GM12878 (cell line): ENCODE measurements around the gene C10orf67. TPM values are rescaled to one million over a fixed set of nuclear protein-coding genes. Genes with fewer than 3 reads are reported as not detected.
"Not testable (repeated sequence)": the region's sequence is repeated elsewhere in the genome, so short reads cannot be mapped to it uniquely, and the experiment has no call there.

Experiments
- ATAC-seq: fragments of 200-7000 bp; cut with Tn5 transposase; 3 replicates; pipeline ENCODE4 v1.9.1; 2020; ENCODE audit warnings: mild to moderate bottlenecking, moderate library complexity
- BruUV-seq: library from RNA; stranded (reverse); fragments of 400-500 nt; replicated peaks from 2 replicates; lab custom pipeline; 2021; lab: Mats Ljungman, UMichigan
- CTCF ChIA-PET: fragments of 300-600 bp; sonication (Branson Sonifier 250); formaldehyde crosslinking; extraction: SDS; loops from one replicate; lab custom pipeline; 2021; ENCODE audit warnings: inconsistent platforms; lab: Yijun Ruan, JAX
- POLR2A ChIA-PET: fragments of 350-600 bp; formaldehyde crosslinking; extraction: SDS; loops from one replicate; lab custom pipeline; 2021; ENCODE audit warnings: inconsistent platforms; lab: Charles Lee
- RAD21 ChIA-PET: fragments of 300-600 bp; sonication (Branson Sonifier 250); formaldehyde crosslinking; loops from one replicate; lab custom pipeline; 2023; ENCODE audit warnings: antibody characterized with exemption; ENCODE audit not compliant: unreplicated experiment; lab: Charles Lee
- SMC1A ChIA-PET: fragments of 300-600 bp; sonication (Branson Sonifier 250); formaldehyde crosslinking; loops from one replicate; lab custom pipeline; 2023; ENCODE audit not compliant: unreplicated experiment, uncharacterized antibody; lab: Charles Lee
- DNase-seq: peaks from one replicate; pipeline ENCODE4 v3.0.0-alpha.2; 2011; ENCODE audit warnings: low read depth, low spot score
- FAIRE-seq: peaks from 3 replicates; lab custom pipeline; 2011; peaks lifted over from hg19 to GRCh38; lab: Jason Lieb, UNC
- H2AFZ ChIP-seq: 2 replicates; pipeline ENCODE4 v1.6.0; 2011; ENCODE audit warnings: low read depth, low read length, control low read depth; ENCODE audit not compliant: control insufficient read depth
- H3K27ac ChIP-seq: 2 replicates; pipeline ENCODE4 v1.5.1; 2011; ENCODE audit warnings: control low read depth; ENCODE audit not compliant: control insufficient read depth, insufficient read depth
- H3K27me3 ChIP-seq, 2 experiments: replicated peaks in 1 of 2; 2 replicates each; pipeline versions ENCODE4 v1.6.0 to v1.6.1; 2011; ENCODE audit warnings: low read length in 1 of 2; ENCODE audit not compliant: control insufficient read depth in 2 of 2, insufficient read depth in 2 of 2
- H3K36me3 ChIP-seq, 2 experiments: 2 replicates each; pipeline ENCODE4 v1.5.1; 2011; ENCODE audit warnings: low read length in 1 of 2; ENCODE audit not compliant: control insufficient read depth in 2 of 2, insufficient read depth in 2 of 2
- H3K4me1 ChIP-seq: 2 replicates; pipeline ENCODE4 v1.6.1; 2011; ENCODE audit warnings: mild to moderate bottlenecking, low read length, moderate library complexity, mixed read lengths; ENCODE audit not compliant: control insufficient read depth, insufficient read depth
- H3K4me2 ChIP-seq: 2 replicates; pipeline ENCODE4 v1.6.0; 2011; ENCODE audit warnings: control low read depth; ENCODE audit not compliant: control insufficient read depth, insufficient read depth
- H3K4me3 ChIP-seq: fragments of 200-600 bp; sonication (generic); 2 replicates; pipeline ENCODE4 v1.5.1; 2016
- H3K79me2 ChIP-seq: 2 replicates; pipeline ENCODE4 v1.6.0; 2011; ENCODE audit warnings: low read length; ENCODE audit not compliant: control insufficient read depth, insufficient read depth
- H3K9ac ChIP-seq: 2 replicates; pipeline ENCODE4 v1.8.0; 2011; ENCODE audit warnings: low read length, control low read depth, mixed read lengths; ENCODE audit not compliant: control insufficient read depth, insufficient read depth
- H3K9me3 ChIP-seq: replicated peaks from 3 replicates; pipeline ENCODE4 v1.5.1; 2011; ENCODE audit warnings: mild to moderate bottlenecking, low read length; ENCODE audit not compliant: control insufficient read depth, insufficient read depth
- H4K20me1 ChIP-seq: 2 replicates; pipeline ENCODE4 v1.6.0; 2011; ENCODE audit not compliant: control insufficient read depth, insufficient read depth
- BHLHE40 ChIP-seq, 2 experiments: fragments of 450-650 bp in 1 of 2; IDR thresholded peaks; 2 replicates each; pipeline ENCODE4 v1.6.1; 2011 to 2017; ENCODE audit warnings: low read depth in 2 of 2, borderline replicate concordance in 1 of 2, improper control_type of control experiment in 1 of 2, low read length in 1 of 2, mild to moderate bottlenecking in 1 of 2
- HDAC6 ChIP-seq: fragments of 200-600 bp; sonication (generic); IDR thresholded peaks from one replicate; pipeline ENCODE4 v1.8.0; 2017; ENCODE audit warnings: antibody characterized with exemption; ENCODE audit not compliant: unreplicated experiment
- NRF1 ChIP-seq: conservative IDR thresholded peaks from 2 replicates; pipeline ENCODE4 v1.6.1; 2011; ENCODE audit warnings: mild to moderate bottlenecking, low read depth, low read length, improper control_type of control experiment
- SKIL ChIP-seq: fragments of 450-650 bp; IDR thresholded peaks from 2 replicates; pipeline ENCODE4 v1.6.1; 2017; ENCODE audit warnings: mild to moderate bottlenecking, low read depth, inconsistent platforms; ENCODE audit not compliant: poor library complexity, severe bottlenecking
- SPI1 ChIP-seq: IDR thresholded peaks from 2 replicates; pipeline ENCODE4 v1.6.1; 2011; ENCODE audit warnings: low read depth, mild to moderate bottlenecking, low read length, moderate library complexity, borderline replicate concordance; ENCODE audit not compliant: insufficient read depth
- TCF12 ChIP-seq: IDR thresholded peaks from 2 replicates; pipeline ENCODE4 v1.6.1; 2011; ENCODE audit warnings: low read depth, mild to moderate bottlenecking, low read length
- USF1 ChIP-seq: IDR thresholded peaks from 2 replicates; pipeline ENCODE4 v1.6.1; 2011; ENCODE audit warnings: borderline replicate concordance, low read depth, mild to moderate bottlenecking, moderate library complexity, mixed read lengths, low read length; ENCODE audit not compliant: insufficient read depth; ENCODE audit errors: extremely low read length
- ZNF622 ChIP-seq: fragments of 450-650 bp; IDR thresholded peaks from 2 replicates; pipeline ENCODE4 v1.6.1; 2017; ENCODE audit warnings: mild to moderate bottlenecking, inconsistent platforms
- ZZZ3 ChIP-seq: IDR thresholded peaks from 2 replicates; pipeline ENCODE4 v1.6.1; 2011; ENCODE audit warnings: low read depth; ENCODE audit not compliant: control insufficient read depth, insufficient read length
- WGBS: methylation state at CpG from one replicate; pipeline ENCODE4 v1.1.6; 2016; ENCODE audit warnings: low lambda C conversion rate; ENCODE audit not compliant: insufficient replicate concordance, insufficient coverage; ENCODE audit errors: missing lambda C conversion rate; 5-methylcytosine and 5-hydroxymethylcytosine counted together
- in situ Hi-C: fragments of 300-500 bp; cut with MboI; formaldehyde crosslinking; loops from 9 replicates; pipeline ENCODE4 v1.14.3; 2018; ENCODE audit warnings: mixed read lengths
- intact Hi-C: fragments of 100-400 bp; cut with micrococcal nuclease; formaldehyde crosslinking; loops from one replicate; pipeline ENCODE4 v1.14.2; 2022; ENCODE audit not compliant: unreplicated experiment
- polyA plus RNA-seq, 11 experiments: library from polyadenylated mRNA; depleted of rRNA in 4 of 11; unstranded in 6 of 11; stranded (reverse) in 5 of 11; fragments of >200 nt; fragmentation: Nextera tagmentation in 4 of 11; fragmentation: Illumina TruSeq in 1 of 11; extraction: Ambion mirVana in 4 of 11; extraction: Trizol in 1 of 11; gene quantifications; 1 replicate in 1 of 11; 2 replicates in 10 of 11; pipeline versions ENCODE4 v1.2.1 to v1.2.3, GENCODE V29; 2011 to 2016; ENCODE audit warnings: inconsistent platforms in 2 of 11, missing spikeins in 2 of 11, low read depth in 1 of 11
- total RNA-seq, 4 experiments: library from RNA; depleted of rRNA in 3 of 4; stranded (reverse); fragments of >200 nt in 3 of 4; fragmentation: Illumina TruSeq in 1 of 4; extraction: Trizol in 1 of 4; gene quantifications; 2 replicates each; pipeline versions ENCODE4 v1.2.1 to v1.2.3, GENCODE V29; 2013 to 2021

The C10orf67 gene
- total and polyA plus RNA-seq, 10 of the 15 experiments (the other 5 are each of a cell fraction or from before 2014, with no cell fraction given), result 0.06 TPM; not detected in 9

GRCh38 chr10:23367896-23368595, 23.4 kb upstream of the C10orf67 start (continued):
- no peak for TF ChIP-seq HDAC6
- no peak for TF ChIP-seq USF1
- TF ChIP-seq ZZZ3, result no peak
- no peak for TF ChIP-seq NRF1
- no peak for TF ChIP-seq SPI1
- no peak for TF ChIP-seq ZNF622
- no peak for TF ChIP-seq TCF12
- TF ChIP-seq, all 136 proteins: peak for 0

- TF ChIP-seq SKIL, result peak; percentile 70
- TF ChIP-seq BHLHE40 (IDR thresholded peaks at IDR 0.05; ENCODE audit: borderline replicate concordance in 1 of 2, low read depth in 2 of 2, low read length in 1 of 2), result peak in 1 of 2 experiments; percentile 12; a peak in 2 of 4 replicates
- intact Hi-C loops, H3K27me3 ChIP-seq, H3K9ac ChIP-seq, FAIRE-seq, H2AFZ ChIP-seq, RAD21 ChIA-PET, H3K27ac ChIP-seq, BruUV-seq, SMC1A ChIA-PET, H3K4me3 ChIP-seq, H3K79me2 ChIP-seq, DNase-seq, H4K20me1 ChIP-seq, H3K9me3 ChIP-seq, in situ Hi-C loops, POLR2A ChIA-PET, H3K36me3 ChIP-seq, H3K4me2 ChIP-seq: not testable (repeated sequence)
- 12% methylated on average over 4 of the region's 4 CpGs for WGBS
- CTCF ChIA-PET, result interaction anchor here (1.3 kb wide), 1 partner anchor 50 kb away, joined by 3 read pairs; no protein-coding TSS in a partner anchor
- peaks cover 47% of the 10 kb centered on the region for H3K4me1 ChIP-seq
- ATAC-seq, result peak; percentile 43
Measured at GRCh38 chr10:23365417-23366030, 20.9 kb upstream of the C10orf67 start.
